BE2C (cell line): ENCODE results near the gene C1orf198. TPM values are rescaled to one million over a fixed set of nuclear protein-coding genes. Genes with fewer than 3 reads are reported as not detected.

Experiments
- DNase-seq: peaks from one replicate; pipeline ENCODE4 v3.0.0-alpha.2; 2020
- H3K27me3 ChIP-seq: fragments of 250-450 bp; sonication (Bioruptor Pico); 2 replicates; pipeline ENCODE4 v1.5.1; 2020; ENCODE audit warnings: mild to moderate bottlenecking
- H3K36me3 ChIP-seq: fragments of 250-450 bp; sonication (Bioruptor Pico); 2 replicates; pipeline ENCODE4 v1.5.1; 2020; ENCODE audit warnings: mild to moderate bottlenecking
- H3K4me1 ChIP-seq: fragments of 250-450 bp; sonication (Bioruptor Pico); 2 replicates; pipeline ENCODE4 v1.5.1; 2020
- H3K4me3 ChIP-seq: 2 replicates; pipeline ENCODE4 v1.5.1; 2011; ENCODE audit warnings: low read depth, low read length
- H3K9me3 ChIP-seq: fragments of 250-450 bp; sonication (Bioruptor Pico); 2 replicates; pipeline ENCODE4 v1.5.1; 2020
- polyA plus RNA-seq: library from polyadenylated mRNA; unstranded; fragments of >200 nt; gene quantifications from one replicate; pipeline ENCODE4 v1.2.1, GENCODE V29; 2012; ENCODE audit warnings: low read depth, missing spikeins; ENCODE audit not compliant: insufficient read length, insufficient read depth
- TF ChIP-seq, protein P1 (sequence below): IDR thresholded peaks from 2 replicates; pipeline ENCODE4 v1.5.1; 2012; ENCODE audit warnings: mild to moderate bottlenecking, low read depth, low read length

Gene C1orf198
- polyA plus RNA-seq, result 12.1 TPM

- peak within 1 kb of the TSS; percentile 83 for H3K4me3 ChIP-seq
- peak; percentile 86 for DNase-seq
- TF ChIP-seq, protein P1, sequence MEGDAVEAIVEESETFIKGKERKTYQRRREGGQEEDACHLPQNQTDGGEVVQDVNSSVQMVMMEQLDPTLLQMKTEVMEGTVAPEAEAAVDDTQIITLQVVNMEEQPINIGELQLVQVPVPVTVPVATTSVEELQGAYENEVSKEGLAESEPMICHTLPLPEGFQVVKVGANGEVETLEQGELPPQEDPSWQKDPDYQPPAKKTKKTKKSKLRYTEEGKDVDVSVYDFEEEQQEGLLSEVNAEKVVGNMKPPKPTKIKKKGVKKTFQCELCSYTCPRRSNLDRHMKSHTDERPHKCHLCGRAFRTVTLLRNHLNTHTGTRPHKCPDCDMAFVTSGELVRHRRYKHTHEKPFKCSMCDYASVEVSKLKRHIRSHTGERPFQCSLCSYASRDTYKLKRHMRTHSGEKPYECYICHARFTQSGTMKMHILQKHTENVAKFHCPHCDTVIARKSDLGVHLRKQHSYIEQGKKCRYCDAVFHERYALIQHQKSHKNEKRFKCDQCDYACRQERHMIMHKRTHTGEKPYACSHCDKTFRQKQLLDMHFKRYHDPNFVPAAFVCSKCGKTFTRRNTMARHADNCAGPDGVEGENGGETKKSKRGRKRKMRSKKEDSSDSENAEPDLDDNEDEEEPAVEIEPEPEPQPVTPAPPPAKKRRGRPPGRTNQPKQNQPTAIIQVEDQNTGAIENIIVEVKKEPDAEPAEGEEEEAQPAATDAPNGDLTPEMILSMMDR, result no peak
- H3K9me3 ChIP-seq, result no peaks in the 10 kb centered on the region
- H3K4me1 ChIP-seq, result peaks cover 6% of the 10 kb centered on the region; the same call in 1 of the 2 replicates
- no peaks in the 10 kb centered on the region for H3K27me3 ChIP-seq
- no peaks in the 10 kb centered on the region for H3K36me3 ChIP-seq
Measured at GRCh38 chr1:230867903-230868735, at the start of gene C1orf198. C1orf198 (minus strand) TSS chr1:230868521; CDS start chr1:230868512, 9 bp downstream.

DNA sequence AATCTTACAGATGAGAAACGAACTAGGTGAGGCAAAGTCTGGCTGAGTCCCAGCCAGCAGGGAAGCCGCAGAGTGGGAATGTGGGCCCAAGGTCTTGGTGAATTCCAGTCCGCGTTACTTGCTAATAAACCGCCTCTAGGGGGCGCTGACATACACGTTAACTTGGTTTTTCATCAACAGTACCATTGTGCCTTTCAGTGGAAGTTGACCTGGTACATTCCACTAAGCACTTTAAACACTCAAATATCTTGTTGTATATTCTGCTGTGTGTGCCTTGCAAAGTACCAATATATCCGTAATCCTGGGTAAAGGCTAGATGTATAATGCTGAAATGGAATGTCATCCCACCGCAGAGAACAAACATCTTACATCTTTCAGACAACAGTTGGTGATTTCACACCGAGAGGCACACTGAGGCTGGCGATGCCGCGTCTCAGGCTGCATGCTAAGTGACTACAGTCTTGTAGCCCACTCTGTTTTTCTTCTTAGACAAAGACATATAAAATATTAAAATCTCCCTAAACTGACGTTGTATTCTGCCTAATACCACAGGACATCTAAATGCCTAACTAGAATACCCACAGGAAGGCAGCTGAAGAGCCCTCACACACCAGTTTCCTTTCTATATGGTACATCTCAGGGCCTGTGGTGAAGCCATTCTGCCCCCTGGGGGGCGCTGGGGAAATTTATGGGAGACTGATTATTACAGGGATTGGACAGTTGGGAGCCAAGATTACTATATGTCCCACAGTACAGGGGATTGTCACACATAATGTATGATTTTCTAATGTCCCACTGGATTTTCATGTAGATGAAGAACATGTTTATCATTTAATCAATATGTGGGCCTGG lies 49.2 kb upstream of the C1orf198 start:
- DNase-seq, result peak; percentile 86
- Histone ChIP-seq H3K4me1 (no peaks in the 10 kb centered on the region), H3K9me3 (no peaks in the 10 kb centered on the region), H3K27me3 (no peaks in the 10 kb centered on the region), H3K4me3 (no peak overlapping the region), H3K36me3 (no peaks in the 10 kb centered on the region)
- TF ChIP-seq, protein P1, result peak; percentile 81

DNA sequence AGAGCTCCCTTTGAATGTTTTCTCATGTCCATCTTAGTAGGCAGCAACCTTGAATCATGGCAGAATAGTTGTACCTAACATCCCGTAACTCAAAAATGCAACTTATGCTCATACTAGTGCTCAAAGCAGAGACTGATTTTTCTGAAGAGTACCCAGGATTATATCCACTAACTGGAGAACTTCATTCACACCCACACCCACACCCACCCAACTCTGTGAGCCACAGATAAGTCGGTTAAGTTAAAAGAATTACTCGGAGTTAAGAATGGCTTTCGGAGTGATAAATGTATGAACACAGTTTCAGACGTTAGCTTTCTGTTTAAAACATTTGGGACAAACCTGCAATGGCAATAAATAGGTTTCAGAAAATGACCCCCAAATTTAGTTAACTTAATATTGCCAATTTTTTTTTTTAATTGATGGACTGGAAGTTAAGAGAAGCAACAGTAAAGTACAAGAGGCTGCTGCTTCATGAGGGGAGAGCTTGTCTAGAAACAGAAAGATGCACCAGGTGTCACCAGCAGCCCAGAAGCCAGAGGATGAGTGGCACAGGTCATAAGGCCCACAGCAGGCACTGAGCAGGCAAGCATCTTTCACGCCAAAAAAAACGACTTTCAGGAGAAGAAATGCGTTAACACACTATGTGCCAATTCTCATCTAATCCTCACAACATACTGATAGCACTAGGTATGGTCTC lies 48.4 kb upstream of the C1orf198 start:
- no peak for DNase-seq
- TF ChIP-seq, protein P1, result no peak
- Histone ChIP-seq H3K4me1 (no peaks in the 10 kb centered on the region), H3K27me3 (no peaks in the 10 kb centered on the region), H3K36me3 (peaks cover 3% of the 10 kb centered on the region; the same call in 1 of the 2 replicates), H3K4me3 (no peak overlapping the region), H3K9me3 (no peaks in the 10 kb centered on the region)

- Histone ChIP-seq H3K36me3 (peaks cover 3% of the 10 kb centered on the region; the same call in 1 of the 2 replicates), H3K27me3 (no peaks in the 10 kb centered on the region), H3K4me1 (no peaks in the 10 kb centered on the region), H3K4me3 (no peak overlapping the region), H3K9me3 (no peaks in the 10 kb centered on the region)
- TF ChIP-seq, protein P1, result no peak
- no peak for DNase-seq
Measured at GRCh38 chr1:230915078-230915477, 46.8 kb upstream of the C1orf198 start.

DNA sequence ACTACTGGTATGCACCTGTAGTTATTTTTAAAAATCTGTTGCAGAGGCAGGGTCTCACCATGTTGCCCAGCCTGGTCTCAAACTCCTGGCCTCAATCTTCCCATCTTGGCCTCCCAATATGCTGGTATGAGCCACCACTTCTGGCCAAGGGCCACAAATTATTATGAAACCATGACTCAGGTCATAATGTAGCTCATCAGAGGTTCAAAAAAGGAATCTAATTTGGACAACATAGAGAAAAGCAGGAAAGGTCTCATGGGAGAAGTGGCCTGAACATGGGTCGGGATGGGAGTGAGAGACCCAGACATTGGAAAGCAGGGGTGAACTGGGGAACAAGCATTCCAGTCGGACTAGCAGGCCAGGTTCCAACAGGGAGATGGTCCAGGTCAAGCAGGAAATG lies 45.2 kb upstream of the C1orf198 start:
- TF ChIP-seq, protein P1, result no peak
- no peak for DNase-seq
- no peaks in the 10 kb centered on the region for H3K27me3 ChIP-seq
- H3K4me1 ChIP-seq, result no peaks in the 10 kb centered on the region
- no peak overlapping the region for H3K4me3 ChIP-seq
- no peaks in the 10 kb centered on the region for H3K9me3 ChIP-seq
- H3K36me3 ChIP-seq, result peaks cover 10% of the 10 kb centered on the region
